Activated CD8-positive, alpha-beta memory T cell treated with anti-CD3 and anti-CD28 coated beads, Interleukin-2, amount 50 U/mL, for 4 hours (primary cell): ENCODE data around the gene WDR18.
A peak's percentile ranks its signal among the peaks of the same experiment; 100 is the strongest.
"Not testable (repeated sequence)": the region's sequence is repeated elsewhere in the genome, so short reads cannot be mapped to it uniquely, and the experiment has no call there.

Experiments used
- DNase-seq: peaks from one replicate; pipeline ENCODE4 v3.0.0-alpha.2; 2020

The WDR18 gene

DNA sequence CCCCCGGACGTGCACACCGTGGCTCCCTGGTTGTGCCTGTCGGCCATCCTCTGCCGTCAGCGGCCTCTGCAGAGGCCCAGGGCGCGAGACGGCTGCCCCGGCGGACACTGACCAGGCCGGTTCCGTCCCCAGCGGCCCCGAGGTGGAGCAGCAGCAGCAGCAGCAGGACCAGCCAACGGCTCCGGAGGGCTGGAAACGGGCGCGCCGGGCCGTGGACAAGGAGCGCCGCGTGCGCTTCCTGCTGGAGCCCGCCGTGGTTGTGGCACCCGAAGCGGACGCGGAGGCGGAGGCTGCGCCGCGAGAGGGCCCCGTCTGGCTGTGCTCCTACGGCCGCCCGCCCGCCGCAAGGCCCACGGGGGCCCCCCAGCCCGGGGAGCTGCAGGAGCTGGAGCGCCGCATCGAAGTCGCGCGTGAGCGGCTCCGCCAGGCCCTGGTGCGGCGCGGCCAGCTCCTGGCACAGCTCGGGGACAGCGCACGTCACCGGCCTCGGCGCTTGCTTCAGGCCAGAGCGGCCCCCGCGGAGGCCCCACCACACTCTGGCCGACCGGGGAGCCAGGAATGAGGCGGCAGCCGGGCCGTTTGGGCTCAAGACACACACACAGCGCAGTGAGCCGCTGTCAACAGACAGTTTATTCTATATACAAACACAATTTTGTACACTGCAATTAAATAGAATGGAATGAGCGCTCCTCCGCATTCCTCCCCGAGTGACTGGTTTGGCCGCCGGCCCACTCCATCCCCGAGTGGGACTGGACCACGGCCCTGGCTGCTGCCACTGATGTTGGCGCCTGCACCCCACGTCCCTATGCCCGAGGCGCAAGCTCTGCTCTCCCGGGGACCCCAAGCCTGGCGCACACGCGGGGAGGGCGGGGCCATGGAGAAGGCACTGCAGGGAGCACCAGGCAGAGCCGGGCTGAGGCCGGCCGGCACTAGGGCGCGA is 25.2 kb downstream of the WDR18 start:
- DNase-seq = no peak

DNA sequence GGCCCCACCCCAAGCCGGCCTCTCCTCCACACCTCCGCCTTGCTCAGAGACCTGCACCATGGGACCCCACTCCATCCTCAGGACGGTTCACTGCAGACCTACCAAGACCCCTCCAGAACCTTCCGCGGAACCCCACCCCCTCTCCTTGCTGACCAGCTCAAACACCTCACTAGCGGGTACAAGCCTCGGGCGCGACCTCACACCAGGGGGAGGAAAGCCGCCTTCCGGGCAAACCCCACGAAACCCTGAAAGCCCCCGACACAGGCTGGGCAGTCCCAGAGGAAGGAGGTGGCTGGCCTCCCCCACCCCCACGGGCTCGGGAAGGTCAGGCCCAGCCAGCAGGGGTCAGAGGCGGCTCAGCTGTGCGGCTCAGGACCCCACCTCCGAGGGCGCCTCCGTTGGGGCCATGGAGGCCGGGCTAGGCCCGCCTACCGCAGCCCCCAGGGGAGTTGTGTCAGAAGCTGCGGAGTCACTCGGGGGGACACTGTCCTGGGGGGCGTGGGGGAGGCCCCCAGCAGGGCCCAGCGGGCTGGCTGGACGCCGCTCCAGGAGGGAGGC is 25.9 kb downstream of the WDR18 start:
- no peak for DNase-seq

DNA sequence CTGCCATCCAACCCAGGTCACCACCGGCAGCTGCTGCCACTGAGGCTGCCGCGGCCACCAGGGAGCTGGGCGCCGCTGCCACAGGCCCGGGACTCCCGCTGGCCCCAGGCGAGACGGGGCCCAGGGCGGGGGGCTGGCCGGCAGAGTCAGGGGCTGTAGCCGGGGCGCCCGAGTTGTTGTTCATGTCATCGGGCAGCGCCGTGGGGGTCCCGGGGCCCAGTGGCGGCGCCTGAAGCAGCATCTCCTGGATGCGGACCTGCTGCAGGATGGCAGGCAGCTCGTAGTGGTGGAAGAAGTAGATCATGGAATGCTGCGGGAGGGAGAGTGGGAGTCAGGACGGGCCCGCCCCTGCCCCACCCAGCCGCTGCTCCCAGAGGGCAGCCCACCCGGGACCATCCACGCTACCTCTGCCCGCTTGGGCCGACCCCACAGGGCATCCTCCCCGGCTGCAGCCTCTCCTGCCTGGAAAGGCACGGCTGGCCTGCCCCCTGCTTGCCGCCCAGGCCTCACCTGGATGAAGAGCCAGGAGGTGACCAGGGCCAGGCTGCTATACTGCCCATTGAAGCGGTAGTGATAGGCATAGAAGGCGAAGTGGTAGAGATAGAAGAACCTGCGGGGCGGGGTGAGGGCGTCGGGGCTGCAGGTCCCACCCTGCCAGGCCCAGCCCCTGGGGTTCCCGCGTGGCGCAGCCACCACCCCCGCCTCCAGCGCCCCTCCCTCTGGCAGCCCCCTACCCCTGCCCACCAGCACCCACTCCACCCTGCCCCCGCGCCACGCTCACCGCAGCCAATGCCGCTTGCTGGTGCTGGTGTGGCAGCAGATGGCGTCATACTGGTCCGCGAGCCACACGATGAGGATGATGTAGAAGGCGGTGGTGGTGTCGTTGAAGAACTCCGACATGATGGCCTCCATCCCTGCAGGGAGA is 26.7 kb downstream of the WDR18 start:
- DNase-seq = no peak

DNA sequence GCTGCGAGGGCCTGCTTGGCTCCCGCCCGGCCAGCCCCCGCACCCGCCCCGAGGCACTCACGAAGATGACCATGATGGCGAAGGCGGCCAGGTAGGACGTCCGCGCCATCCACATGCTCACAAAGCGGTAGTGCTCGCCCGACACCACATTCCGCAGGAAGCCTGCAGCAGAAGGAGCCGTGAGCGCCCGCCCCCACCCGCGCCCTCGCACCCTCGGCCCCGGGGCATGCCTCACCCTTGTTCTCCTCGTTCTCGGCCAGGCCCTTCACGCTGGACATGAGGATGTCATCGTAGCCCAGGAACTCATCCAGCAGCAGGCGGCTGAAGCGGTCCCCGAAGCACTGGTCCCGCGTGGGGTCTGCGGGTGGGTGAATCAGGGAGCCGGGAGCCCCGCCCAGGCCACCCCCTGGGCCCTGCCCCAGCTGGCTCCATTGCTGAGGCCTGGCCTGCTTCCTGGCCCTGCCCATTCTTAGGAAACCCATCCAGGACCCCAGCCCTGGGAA is 27.7 kb downstream of the WDR18 start:
- DNase-seq = no peak

DNA sequence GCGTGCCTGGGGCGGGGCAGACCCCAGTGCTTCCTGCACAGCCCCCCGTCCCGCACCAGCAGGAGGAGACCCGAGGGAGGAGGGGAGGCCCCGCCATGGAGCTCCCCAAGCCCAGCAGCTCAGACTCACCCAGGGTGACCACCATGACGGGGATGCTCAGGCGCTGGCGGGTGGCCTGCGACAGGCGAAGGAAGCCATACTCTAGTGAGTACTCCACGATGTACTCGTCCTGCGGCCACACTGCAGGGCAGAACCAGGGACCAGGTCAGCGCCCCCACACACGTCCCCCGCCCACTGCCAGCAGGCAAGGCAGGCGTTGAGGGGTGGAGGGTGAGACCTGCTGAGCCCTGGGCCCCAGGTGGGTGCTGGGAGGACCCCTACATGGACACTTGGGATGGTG is 28.2 kb downstream of the WDR18 start:
- no peak for DNase-seq

DNA sequence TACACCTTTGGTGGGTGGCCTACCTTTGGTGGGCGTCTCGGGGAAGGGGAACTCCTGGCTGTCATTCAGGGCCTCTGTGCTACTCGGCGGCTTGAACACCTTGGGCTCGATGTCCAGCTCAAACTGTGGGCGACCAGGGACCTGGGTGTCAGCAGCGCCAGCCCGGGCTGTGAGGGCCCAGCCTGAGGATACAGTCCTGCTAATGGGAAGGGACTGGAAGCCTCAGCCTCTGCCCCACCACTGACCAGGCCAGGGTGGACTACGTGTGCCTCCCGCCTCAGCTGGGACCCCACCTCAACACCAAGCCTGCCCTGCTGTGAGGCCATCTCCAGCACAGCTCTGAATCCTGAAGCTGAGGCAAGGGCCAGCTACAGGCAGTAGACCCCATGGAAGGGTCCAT is 29.1 kb downstream of the WDR18 start:
- DNase-seq = no peak

DNA sequence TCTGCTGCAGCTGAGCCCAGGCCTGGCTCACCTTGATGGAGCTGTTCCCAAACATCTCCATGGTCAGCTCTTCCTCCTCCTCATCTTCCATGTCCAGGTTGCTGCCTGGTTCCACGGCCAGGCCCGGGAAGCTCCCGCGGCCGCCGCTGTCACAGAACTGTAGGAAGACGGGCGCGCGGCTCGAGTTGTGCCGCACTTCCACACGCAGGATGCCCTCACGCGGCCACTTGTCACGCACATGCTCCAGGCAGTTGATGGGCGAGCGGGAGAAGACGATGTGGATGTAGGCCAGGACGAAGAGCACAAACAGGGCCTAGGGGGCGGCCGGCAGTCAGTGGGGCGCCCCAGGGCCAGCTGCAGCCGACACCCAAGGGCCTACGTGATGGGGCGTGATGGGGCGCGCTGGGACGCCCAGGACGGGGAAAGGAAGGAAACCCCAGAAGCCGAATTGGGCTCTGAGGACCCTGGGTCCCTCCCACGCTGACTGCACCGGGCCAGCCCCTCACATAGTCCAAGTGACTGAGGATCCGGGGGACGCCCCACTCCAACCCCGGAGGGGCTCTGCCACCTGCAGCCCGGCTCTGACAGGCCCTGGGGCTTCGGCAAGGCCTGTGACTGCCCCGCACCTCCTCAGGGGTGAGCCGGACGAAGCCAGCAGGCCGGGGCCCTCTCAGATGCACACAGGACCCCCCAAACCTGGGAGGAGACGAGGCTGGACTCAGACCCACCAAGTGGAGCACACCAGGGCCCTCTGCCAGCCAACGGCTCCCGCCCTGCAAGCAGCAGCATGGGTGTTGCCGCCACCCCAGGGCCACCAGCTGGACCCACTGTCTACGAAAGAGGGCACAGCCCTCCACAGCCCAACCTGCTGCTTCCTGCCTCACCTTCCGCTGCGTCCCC is 30.3 kb downstream of the WDR18 start:
- no peak for DNase-seq

DNA sequence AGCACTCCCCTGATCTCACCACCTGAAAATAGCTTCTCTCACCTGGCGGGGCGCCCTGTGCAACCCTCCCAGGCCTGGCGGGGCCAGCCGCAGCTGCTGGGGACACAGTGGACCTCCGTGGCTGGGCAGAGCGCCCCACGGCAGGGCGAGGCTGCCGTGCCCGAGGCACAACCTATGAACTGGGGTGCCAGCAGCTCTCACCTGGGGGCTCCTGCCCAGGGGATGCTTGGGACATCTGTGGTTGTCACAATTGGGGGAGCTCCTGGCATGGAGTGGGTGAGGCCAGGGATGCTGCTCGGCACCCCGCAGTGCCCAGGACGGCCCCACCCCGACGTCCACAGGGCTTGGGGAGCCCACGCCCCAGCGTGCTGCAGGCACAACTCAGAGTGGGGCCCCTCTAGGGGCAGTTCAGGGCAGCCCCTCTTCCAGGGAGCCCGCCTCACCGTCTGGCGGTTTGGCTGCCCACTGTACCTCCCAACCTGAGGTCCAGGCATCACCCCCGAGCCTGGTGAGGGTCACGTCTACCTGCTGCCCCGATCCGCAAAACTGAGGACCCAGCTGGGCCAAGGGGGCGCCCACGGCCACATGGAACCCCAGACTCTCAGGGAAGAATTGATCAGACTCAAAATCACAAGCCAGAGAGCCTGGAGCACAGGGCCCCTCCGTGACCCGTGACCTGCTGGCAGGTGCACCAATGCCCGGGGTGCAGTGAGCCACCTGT is 31.1 kb downstream of the WDR18 start:
- no peak for DNase-seq

DNA sequence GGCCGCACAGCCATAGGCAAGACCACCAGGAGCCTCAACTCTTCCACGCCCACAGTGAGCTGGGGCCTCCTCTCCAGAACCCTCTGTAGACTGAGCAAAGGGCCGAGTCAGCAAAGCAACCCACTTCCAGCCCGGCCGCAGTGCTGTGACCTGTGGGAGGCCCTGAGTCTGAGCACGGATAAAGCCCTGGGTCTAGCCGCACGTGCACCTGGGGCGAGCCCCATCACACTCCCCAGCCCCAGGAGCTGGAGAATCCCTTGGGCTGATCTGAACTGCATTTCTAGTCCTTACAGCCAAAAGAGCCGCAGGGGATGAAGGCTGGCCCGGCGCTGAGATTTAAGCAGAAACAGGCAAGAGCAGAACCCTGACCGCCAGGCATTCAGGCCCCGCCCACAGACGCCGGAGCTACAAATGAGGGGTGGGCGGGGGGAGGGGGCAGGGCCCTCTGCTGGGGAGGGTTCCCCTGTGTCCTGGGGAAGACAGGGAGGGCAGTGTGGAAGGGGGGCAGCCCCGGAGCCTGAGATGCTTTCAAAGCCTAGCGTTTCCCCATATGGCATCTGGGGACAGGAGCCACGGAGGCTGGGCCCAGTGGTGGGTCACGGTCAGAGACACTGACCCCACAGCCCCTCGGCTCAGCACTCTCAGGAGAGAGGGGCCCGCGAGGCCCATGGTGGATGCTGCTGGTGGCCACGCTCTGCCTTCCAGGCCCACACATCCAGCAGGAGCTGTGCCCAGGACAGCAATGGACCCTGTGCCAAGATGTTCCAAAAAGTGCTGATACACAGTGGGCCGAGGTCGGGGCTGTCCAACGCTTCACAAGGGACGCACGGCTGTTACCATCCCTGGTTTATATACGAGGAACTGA is 31.9 kb downstream of the WDR18 start:
- DNase-seq = no peak

DNA sequence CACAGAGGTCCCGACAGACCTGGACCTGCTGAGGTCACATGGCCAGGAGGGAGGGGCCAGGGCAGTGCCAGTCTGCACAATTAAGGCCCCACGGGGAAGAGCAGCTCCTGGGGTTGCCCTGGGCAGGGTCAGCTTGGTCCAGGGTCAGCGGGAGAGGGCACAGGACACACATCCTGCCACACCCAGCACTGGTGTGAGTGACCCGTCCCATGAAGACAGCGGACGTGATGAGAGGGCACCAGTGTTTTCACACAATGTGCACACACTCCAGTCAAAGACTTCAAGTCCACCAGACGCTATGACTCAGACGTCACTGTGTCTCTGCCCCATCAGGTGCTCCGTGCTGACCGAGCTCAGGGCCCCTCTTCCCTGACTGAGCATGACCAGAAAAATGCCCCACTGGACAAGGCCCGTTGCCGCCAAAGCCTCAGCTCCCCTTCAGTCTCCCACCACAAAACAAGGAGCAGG is 32.5 kb downstream of the WDR18 start:
- DNase-seq = no peak

DNA sequence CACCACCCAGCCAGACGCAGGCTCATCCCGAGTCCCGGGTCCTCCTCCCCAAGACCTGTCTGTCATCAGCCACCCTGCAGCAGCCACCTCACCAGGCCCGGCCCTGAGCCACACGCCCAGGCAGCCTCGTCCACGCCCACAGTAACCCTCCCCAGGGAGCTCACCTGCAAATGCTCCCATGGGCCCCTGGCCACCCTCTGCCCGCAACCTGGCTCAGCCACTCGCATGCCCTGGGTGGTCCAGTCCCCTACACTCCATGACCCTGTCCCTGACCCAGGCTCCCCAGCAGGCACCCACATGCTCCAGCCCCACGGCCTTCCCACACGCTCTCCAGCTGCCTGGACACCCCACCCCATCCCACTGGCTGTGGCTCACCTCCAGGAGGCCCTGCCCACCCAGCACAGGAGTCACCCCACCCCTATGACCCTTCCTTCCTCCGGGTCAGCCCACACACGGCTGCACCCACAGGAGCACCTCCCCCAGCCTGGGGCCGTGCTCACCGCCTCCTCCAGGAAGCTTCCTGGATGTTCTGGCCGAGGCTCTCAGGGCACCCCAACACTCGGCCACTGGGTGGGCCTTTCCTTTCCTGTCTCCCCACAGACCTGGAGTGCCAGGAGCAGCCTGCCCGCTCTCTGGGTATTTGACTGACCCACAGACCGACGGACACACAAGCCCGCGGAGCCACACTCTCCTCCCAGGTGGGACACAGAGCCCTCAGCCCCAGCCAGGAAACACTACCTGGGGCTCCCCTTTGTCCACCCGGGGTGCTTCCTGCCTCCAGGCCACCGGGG is 33.2 kb downstream of the WDR18 start:
- DNase-seq = no peak

DNA sequence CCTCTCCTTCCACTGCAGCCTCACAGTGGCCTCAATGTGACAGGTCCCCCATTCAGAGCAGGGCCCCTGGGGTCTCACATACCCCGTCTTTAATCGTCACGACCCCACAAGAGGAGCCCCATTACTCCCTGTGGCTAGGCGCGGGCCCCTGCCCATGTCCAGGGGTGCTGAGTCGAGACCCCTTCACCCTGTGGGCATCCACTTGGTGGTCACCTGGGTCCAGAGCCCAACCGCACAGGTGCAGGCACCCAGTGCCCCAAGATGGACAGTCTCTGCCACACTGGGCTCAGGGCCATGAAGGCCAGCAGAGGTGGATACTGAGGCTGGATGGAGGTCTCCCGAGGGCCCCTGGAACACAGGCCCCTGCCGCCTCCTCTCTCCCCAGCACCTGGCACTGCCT is 33.8 kb downstream of the WDR18 start:
- DNase-seq = no peak

DNA sequence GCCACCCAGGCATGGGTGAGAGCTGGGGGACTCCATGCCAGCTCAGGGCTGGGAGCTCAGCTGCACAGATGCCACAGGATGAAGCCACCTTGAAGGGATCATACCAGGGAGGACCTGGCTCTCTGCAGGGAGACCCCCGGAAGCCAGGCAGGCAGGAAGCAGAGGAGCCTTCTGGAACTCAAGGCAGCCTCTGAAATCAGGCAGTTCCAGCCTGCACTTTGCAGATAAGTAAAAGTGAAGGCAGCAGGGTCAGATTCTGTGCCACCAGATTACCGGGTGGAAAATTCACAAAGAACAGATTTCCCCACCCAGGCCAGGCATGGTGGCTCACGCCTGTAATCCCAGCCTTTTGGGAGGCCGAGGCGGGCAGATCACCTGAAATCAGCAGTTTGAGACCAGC is 34.2 kb downstream of the WDR18 start:
- DNase-seq = no peak

DNA sequence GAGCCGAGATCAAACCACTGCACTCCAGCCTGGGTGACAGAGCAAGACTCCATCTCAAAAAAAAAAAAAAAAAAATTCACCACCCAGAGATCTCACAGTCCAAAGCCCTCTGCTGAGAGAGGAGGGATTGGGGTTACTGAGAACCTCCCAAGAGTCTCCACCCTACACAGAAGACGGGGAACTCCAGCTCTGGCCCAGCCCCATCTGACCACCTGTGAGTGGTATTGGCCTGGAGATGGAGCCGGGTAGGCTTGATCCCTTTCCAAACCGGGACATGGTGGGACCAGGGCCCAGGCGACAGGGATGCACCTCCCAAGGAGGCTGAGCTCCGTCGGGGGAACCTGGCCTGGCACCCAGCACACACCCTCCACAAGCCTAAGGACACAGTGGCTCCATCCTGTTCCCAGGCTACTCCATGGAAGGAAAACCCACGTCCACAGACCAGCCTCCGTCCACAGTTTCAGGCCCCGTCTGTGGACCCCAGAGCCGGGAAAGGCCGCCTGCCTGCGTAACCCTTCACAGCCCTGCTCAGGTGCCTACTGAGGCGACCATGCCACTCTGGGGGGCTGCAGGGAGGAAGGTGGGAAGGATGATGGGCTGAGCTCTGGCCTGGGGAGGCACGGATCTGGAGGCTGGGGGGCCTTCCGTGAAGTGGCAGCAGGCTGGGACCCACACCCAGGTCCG is 34.9 kb downstream of the WDR18 start:
- no peak for DNase-seq

DNA sequence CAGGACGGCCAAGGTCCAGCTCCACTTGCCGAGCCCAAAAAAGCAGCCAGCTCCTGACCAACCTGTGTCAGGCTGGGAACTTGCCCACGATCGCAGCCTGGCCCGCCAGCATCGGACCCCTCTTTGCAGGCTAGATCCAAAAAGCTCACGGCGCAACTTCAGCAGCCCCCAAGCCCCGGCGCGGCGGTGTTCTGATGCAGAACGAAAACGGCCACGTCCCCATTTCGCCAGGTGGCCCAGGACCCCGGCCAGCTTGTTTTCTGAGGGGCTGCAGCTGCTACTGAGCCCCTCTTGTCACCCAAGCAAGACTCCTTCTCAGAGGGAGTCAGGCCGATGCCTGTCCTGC is 35.4 kb downstream of the WDR18 start:
- no peak for DNase-seq

DNA sequence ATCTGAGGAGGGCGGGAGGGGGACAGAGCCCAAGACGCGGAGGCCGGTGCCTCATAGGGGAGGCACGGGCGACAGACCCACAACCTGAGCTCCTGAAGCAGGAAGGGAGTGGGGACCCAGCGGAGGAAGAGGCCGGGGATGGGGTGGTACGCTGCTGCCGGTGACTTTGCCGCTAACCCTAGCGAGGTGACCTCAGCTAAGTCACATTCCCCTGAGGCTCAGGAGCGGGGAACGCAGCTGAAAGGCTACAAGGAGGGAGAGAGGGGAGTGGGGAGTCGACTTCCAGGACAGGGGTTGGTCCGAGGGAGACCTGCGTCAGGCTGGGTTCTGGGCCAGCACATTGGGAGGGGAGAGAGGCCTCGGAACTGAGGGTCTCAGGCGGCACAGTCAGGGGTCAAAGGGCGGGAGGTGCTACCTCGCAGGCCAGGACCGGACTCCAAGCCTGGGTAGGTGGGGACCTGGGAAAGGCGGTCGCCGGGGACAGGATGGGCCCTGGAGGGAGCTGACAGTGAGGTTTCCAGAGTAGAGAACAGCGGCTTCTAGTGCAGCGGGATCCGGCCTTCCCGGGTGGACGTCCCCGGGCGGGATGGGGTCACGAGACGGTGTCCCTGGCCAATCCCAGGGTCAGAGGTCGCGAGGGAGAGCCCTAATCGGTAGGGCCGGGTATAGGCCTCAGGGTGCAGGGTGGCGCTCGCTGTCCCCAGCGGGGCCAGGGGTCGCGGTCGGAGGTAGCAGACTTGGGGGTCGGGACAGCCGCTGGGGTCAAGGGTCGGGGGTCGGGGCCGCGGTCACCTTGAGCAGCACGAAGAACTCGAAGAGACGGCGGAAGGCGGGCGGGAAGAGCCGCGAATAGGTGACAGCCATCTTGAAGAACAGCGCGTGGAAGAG is 36.1 kb downstream of the WDR18 start:
- DNase-seq = peak; percentile 54

DNA sequence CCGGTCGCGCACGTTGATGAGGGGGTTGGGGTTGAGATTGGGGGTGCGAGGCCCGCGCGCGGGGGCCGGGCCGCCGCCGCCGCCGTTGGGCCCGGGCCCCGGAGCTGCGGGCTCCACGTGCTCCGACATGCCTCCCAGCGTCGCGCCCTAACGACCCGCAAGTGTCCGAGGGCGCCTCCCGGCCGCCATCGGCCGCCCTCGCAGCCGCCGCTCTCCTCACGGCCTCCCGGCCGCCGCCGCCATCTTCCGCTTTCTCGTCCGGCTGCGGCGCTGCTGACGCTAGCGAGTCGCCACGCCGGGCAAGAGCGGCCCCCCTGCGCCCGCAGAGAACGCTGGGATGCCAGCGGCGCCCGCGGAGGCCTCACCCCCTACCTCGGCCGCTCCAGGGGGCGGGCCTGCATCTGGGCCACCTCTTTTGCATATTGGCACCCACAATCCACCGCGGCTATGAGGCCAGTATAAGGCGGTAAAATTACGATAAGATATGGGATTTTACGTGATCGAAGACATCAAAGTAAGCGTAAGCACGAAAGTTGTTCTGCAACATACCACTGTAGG is 36.8 kb downstream of the WDR18 start, which contains the start of gene TMEM259:
Gene TMEM259, minus strand, starts transcription at position 256 of the 558 bp plus-strand sequence. Its CDS starts 127 bp downstream, at position 129.
- DNase-seq = peak; percentile 97

DNA sequence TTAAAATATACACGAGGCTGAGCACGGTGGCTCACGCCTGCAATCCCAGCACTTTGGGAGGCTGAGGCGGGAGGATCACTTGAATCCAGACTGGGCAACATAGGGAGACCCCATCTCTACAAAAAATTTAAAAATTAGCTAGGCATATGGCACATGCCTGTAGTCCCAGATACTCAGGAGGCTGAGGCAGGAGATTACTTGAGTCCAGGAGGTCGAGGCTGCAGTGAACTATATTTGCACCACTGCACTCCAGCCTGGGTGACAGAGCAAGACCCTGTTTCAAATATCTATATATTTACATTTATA is 39.7 kb downstream of the WDR18 start:
- not testable (repeated sequence) for DNase-seq
